ENCODE data around the gene ACER2. TPM values are rescaled to one million over a fixed set of nuclear protein-coding genes. Genes with fewer than 3 reads are reported as not detected.

ACER2 gene
- total RNA-seq, 2 donors from 2014 or later, result 2.3 to 2.4 TPM

DNA sequence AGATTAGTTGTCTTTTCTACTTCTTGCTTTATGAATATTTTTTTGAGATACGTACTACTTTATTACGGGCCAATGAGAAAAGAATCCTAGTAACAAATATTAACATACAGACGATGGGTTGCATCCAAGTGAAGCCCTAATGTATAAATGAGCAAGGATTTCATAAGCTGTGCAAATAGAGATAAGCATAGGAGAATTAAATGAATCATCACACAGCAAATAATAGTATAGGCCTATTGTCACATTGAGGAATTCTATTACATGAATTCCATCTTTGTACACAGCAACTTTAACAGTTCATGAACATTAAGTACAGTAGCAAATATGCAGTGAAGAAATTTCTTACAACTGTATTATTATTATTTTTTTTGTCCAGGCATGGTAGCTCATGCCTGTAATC, 78.0 kb downstream of the ACER2 start:
- Histone ChIP-seq H3K36me3 (ENCODE audit: control insufficient read depth, insufficient read depth, low read length) (no peaks in the 10 kb centered on the region), H3K9ac (ENCODE audit: extremely low read depth, low read length, poor library complexity, severe bottlenecking) (no peak overlapping the region), H3K9me3 (ENCODE audit: control insufficient read depth, low read length) (no peaks in the 10 kb centered on the region), H3K27ac (ENCODE audit: low read depth, low read length) (no peak overlapping the region), H3K27me3 (ENCODE audit: control insufficient read depth, insufficient read depth, low read length, poor library complexity, severe bottlenecking) (no peaks in the 10 kb centered on the region), H3K4me1 (ENCODE audit: control insufficient read depth, insufficient read depth, low read length) (no peaks in the 10 kb centered on the region), H3K4me3 (ENCODE audit: low read length) (no peak overlapping the region)
- TF ChIP-seq, protein P1, sequence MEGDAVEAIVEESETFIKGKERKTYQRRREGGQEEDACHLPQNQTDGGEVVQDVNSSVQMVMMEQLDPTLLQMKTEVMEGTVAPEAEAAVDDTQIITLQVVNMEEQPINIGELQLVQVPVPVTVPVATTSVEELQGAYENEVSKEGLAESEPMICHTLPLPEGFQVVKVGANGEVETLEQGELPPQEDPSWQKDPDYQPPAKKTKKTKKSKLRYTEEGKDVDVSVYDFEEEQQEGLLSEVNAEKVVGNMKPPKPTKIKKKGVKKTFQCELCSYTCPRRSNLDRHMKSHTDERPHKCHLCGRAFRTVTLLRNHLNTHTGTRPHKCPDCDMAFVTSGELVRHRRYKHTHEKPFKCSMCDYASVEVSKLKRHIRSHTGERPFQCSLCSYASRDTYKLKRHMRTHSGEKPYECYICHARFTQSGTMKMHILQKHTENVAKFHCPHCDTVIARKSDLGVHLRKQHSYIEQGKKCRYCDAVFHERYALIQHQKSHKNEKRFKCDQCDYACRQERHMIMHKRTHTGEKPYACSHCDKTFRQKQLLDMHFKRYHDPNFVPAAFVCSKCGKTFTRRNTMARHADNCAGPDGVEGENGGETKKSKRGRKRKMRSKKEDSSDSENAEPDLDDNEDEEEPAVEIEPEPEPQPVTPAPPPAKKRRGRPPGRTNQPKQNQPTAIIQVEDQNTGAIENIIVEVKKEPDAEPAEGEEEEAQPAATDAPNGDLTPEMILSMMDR (conservative IDR thresholded peaks at IDR 0.05), result no peak
- Mint-ChIP-seq H3K9me3 (no peaks in the 10 kb centered on the region), H3K27me3 (ENCODE audit: insufficient read depth) (no peaks in the 10 kb centered on the region), H3K36me3 (ENCODE audit: low read depth) (no peaks in the 10 kb centered on the region), H3K4me1 (no peaks in the 10 kb centered on the region), H3K4me3 (no peak overlapping the region), H3K27ac (no peak overlapping the region)
- WGBS, 2 experiments (ENCODE audit: insufficient coverage in 1 of 2, insufficient read length in 1 of 2), result 100% methylated on average over 2 of the region's 3 CpGs
- no peak for DNase-seq

DNA sequence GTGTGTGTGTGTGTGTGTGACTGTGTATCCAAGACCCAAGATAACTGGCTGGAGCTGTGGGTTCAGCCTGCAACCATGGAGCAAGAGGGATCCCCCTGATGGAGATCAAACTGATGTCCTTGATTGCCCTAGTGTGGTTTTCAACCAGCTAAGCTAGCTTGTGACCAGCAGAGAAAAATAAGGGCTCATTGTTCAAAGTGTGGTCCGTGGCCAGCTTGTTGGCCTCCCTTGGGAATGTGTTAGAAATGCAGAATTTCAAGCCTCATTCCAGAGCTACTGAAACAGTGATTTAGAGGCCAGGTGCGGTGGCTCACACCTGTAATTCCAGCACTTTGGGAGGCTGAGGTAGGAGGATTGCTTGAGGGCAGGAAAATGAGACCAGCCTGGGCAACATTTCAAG, 79.9 kb downstream of the ACER2 start:
- no peak for DNase-seq
- Mint-ChIP-seq H3K27ac (no peak overlapping the region), H3K27me3 (ENCODE audit: insufficient read depth) (peaks cover 6% of the 10 kb centered on the region), H3K4me3 (no peak overlapping the region), H3K4me1 (no peaks in the 10 kb centered on the region), H3K36me3 (ENCODE audit: low read depth) (no peaks in the 10 kb centered on the region), H3K9me3 (no peaks in the 10 kb centered on the region)
- Histone ChIP-seq H3K36me3 (ENCODE audit: control insufficient read depth, insufficient read depth, low read length) (no peaks in the 10 kb centered on the region), H3K27me3 (ENCODE audit: control insufficient read depth, insufficient read depth, low read length, poor library complexity, severe bottlenecking) (peaks cover 4% of the 10 kb centered on the region), H3K9me3 (ENCODE audit: control insufficient read depth, low read length) (no peaks in the 10 kb centered on the region), H3K27ac (ENCODE audit: low read depth, low read length) (no peak overlapping the region), H3K4me1 (ENCODE audit: control insufficient read depth, insufficient read depth, low read length) (no peaks in the 10 kb centered on the region), H3K4me3 (ENCODE audit: low read length) (no peak overlapping the region), H3K9ac (ENCODE audit: extremely low read depth, low read length, poor library complexity, severe bottlenecking) (no peak overlapping the region)
- 89 to 90% methylated on average over 2 of the region's 2 CpGs for WGBS, 2 experiments (ENCODE audit: insufficient coverage in 1 of 2, insufficient read length in 1 of 2)
- TF ChIP-seq, protein P1 (conservative IDR thresholded peaks at IDR 0.05), result no peak

DNA sequence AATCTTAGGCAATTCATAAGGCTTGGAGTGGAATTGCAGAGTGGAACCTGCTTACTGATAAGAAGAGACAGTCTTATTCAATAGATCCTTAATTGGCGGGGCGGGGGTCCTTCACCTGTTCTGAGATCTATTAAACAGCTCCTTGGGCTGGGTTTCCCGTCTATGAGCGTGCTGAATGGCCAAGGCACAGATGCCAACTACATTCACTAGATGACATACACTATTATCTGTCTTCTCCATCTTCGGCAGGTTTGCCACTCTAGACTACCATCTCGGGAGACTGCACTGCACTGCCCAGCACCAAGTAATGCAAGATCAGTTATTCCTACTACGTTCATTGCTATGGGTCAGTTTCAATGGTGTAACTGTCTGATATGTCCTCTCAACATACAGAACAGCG, 81.5 kb downstream of the ACER2 start:
- Histone ChIP-seq H3K36me3 (ENCODE audit: control insufficient read depth, insufficient read depth, low read length) (no peaks in the 10 kb centered on the region), H3K27me3 (ENCODE audit: control insufficient read depth, insufficient read depth, low read length, poor library complexity, severe bottlenecking) (peaks cover 9% of the 10 kb centered on the region), H3K4me3 (ENCODE audit: low read length) (no peak overlapping the region), H3K9ac (ENCODE audit: extremely low read depth, low read length, poor library complexity, severe bottlenecking) (no peak overlapping the region), H3K9me3 (ENCODE audit: control insufficient read depth, low read length) (no peaks in the 10 kb centered on the region), H3K27ac (ENCODE audit: low read depth, low read length) (no peak overlapping the region), H3K4me1 (ENCODE audit: control insufficient read depth, insufficient read depth, low read length) (peaks cover 4% of the 10 kb centered on the region)
- H3K4me1 Mint-ChIP-seq, result no peaks in the 10 kb centered on the region
- 88 to 95% methylated on average over 7 to 8 of the region's 8 CpGs for WGBS, 2 experiments (ENCODE audit: insufficient coverage in 1 of 2, insufficient read length in 1 of 2)
- peaks cover 10% of the 10 kb centered on the region for H3K27me3 Mint-ChIP-seq (ENCODE audit: insufficient read depth)
- H3K9me3 Mint-ChIP-seq, result no peaks in the 10 kb centered on the region
- no peak for DNase-seq
- H3K4me3 Mint-ChIP-seq, result no peak overlapping the region
- TF ChIP-seq, protein P1 (conservative IDR thresholded peaks at IDR 0.05), result no peak
- H3K27ac Mint-ChIP-seq, result no peak overlapping the region
- no peaks in the 10 kb centered on the region for H3K36me3 Mint-ChIP-seq (ENCODE audit: low read depth)
